BLaER1 treated with 17β-estradiol and CSF1 and Interleukin-3, amounts not matched to agents 10 nM and 100 nM (cell line): Measurements from ENCODE around the gene MAP4K1.
"Not testable (repeated sequence)": the region's sequence is repeated elsewhere in the genome, so short reads cannot be mapped to it uniquely, and the experiment has no call there.

ENCODE experiments used
- H3K27ac ChIP-seq, 11 experiments: shearing (Covaris generic); formaldehyde crosslinking; 2 replicates each; pipeline ENCODE4 v1.8.1; 2022
- H3K27me3 ChIP-seq, 11 experiments: shearing (Covaris generic); formaldehyde crosslinking; 2 replicates each; pipeline ENCODE4 v1.8.1; 2022
- H3K36me3 ChIP-seq, 11 experiments: shearing (Covaris generic); formaldehyde crosslinking; 2 replicates each; pipeline ENCODE4 v1.8.1; 2022
- H3K4me1 ChIP-seq, 10 experiments: shearing (Covaris generic); formaldehyde crosslinking; 2 replicates each; pipeline ENCODE4 v1.8.1; 2022
- H3K4me2 ChIP-seq, 11 experiments: shearing (Covaris generic); formaldehyde crosslinking; 2 replicates each; pipeline ENCODE4 v1.8.1; 2022
- H3K4me3 ChIP-seq, 10 experiments: shearing (Covaris generic); formaldehyde crosslinking; 2 replicates each; pipeline ENCODE4 v1.8.1; 2022
- H3K9ac ChIP-seq, 11 experiments: shearing (Covaris generic); formaldehyde crosslinking; 2 replicates each; pipeline ENCODE4 v1.8.1; 2022
- H3K9me3 ChIP-seq, 11 experiments: shearing (Covaris generic); formaldehyde crosslinking; replicated peaks in 1 of 11; 2 replicates each; pipeline ENCODE4 v1.8.1; 2022
- H4K20me1 ChIP-seq, 11 experiments: shearing (Covaris generic); formaldehyde crosslinking; 2 replicates each; pipeline ENCODE4 v1.8.1; 2022
- Cebpa-rat ChIP-seq, 11 experiments: shearing (Covaris generic); IDR thresholded peaks; 2 replicates each; pipeline ENCODE4 v1.8.1; 2022

MAP4K1 gene

GRCh38 chr19:38555200-38555599 is 62.6 kb downstream of the MAP4K1 start:
- H3K4me3 ChIP-seq, result no peak overlapping the region
- no peaks in the 10 kb centered on the region for H3K27me3 ChIP-seq
- H3K9me3 ChIP-seq, result no peaks in the 10 kb centered on the region; a peak in 1 of 22 replicates
- no peak overlapping the region for H3K9ac ChIP-seq
- no peaks in the 10 kb centered on the region for H4K20me1 ChIP-seq
- no peak overlapping the region for H3K27ac ChIP-seq
- no peak for TF ChIP-seq Cebpa-rat (IDR thresholded peaks at IDR 0.05)
- H3K4me2 ChIP-seq, result peak overlapping the region in 4 of 11 experiments; percentile 6 to 26 (median 15); a peak in 2 of 22 replicates
- H3K4me1 ChIP-seq, result peaks cover 4 to 21% (median 11%) of the 10 kb centered on the region in 10 experiments; a peak in 11 of 20 replicates
- no peaks in the 10 kb centered on the region for H3K36me3 ChIP-seq

DNA sequence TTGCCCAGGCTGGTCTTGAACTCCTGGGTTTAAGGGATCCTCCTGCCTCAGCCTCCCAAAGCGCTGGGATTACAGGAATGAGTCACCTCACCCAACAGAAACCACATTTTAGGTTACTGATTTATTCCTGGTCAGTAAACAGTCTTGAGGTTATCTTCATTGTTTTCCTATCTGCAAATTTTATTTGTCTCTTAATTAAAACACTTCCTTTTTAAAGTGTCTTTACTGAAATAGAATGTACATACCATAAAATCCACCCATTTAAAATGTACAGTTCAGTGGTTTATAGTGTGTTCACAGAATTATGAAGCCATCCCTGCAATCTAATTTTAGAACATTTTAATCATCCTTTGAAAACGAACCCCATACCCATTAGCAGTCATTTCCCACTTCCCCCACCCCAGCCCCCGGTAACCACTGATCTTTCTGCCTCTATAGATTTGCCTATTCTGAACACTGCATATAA is 63.0 kb downstream of the MAP4K1 start:
- Histone ChIP-seq H3K4me1 (peaks cover 4 to 21% (median 11%) of the 10 kb centered on the region in 10 experiments; a peak in 11 of 20 replicates), H3K36me3 (no peaks in the 10 kb centered on the region), H3K4me3 (no peak overlapping the region), H4K20me1 (no peaks in the 10 kb centered on the region), H3K27ac (no peak overlapping the region), H3K27me3 (no peaks in the 10 kb centered on the region), H3K9me3 (no peaks in the 10 kb centered on the region; a peak in 1 of 22 replicates), H3K9ac (no peak overlapping the region), H3K4me2 (peak overlapping the region in 5 of 11 experiments; percentile 5 to 26 (median 12); a peak in 3 of 22 replicates)
- no peak for TF ChIP-seq Cebpa-rat (IDR thresholded peaks at IDR 0.05)

DNA sequence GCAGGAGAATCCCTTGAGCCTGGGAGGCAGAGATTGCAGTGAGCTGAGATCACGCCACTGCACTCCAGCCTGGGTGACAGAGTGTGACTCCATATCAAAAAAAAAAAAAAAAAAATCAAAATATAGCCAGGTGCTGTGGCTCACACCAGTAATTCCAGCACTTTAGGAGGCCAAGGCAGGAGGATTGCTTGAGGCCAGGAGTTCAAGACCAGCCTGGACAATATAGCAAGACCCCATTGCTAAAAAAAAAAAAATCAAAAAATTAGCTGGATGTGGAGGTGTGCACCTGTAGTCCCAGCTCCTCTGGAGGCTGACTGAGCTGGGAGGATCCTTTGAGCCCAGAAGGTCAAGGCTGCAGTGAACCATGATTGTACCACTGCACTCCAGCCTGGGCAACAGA is 64.5 kb downstream of the MAP4K1 start:
- not testable (repeated sequence) for H3K4me3 ChIP-seq, H3K9me3 ChIP-seq

DNA sequence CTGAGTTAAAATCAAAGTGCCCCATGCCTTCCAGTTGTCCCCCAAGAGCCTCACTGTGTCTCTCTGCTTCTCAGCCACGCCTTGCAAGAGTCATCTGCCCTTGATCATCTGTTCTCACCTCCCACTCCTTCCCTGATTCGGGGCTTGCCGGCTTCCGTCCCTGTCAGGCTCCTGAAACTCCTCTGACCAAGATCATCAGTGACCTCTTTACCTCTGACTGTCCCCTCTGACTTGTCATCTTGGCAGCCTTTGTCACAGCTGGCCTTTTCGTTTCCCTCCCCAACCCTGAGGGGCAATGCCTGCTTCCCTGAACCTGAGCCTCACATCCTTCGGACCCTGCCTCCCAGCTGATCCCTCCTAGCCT is 66.3 kb downstream of the MAP4K1 start:
- TF ChIP-seq Cebpa-rat (IDR thresholded peaks at IDR 0.05), result no peak
- H3K4me2 ChIP-seq, result no peak overlapping the region

More for the DNA sequence above, 64.5 kb downstream of the MAP4K1 start:
- H3K4me1 ChIP-seq, result peaks cover 4 to 21% (median 11%) of the 10 kb centered on the region in 10 experiments; a peak in 11 of 20 replicates
- H3K27me3 ChIP-seq, H4K20me1 ChIP-seq, H3K36me3 ChIP-seq, H3K4me2 ChIP-seq, H3K9ac ChIP-seq, H3K27ac ChIP-seq: not testable (repeated sequence)

GRCh38 chr19:38550376-38550775 is 67.4 kb downstream of the MAP4K1 start:
- no peak overlapping the region for H3K27ac ChIP-seq
- H3K36me3 ChIP-seq, result no peaks in the 10 kb centered on the region
- TF ChIP-seq Cebpa-rat (IDR thresholded peaks at IDR 0.05), result no peak
- no peaks in the 10 kb centered on the region for H3K9me3 ChIP-seq
- H3K9ac ChIP-seq, result no peak overlapping the region
- H4K20me1 ChIP-seq, result no peaks in the 10 kb centered on the region
- peaks cover 4 to 16% (median 10%) of the 10 kb centered on the region in 10 experiments; a peak in 11 of 20 replicates for H3K4me1 ChIP-seq
- no peak overlapping the region for H3K4me3 ChIP-seq
- no peaks in the 10 kb centered on the region for H3K27me3 ChIP-seq
- H3K4me2 ChIP-seq, result no peak overlapping the region

More for the DNA sequence above, 66.3 kb downstream of the MAP4K1 start:
- H3K36me3 ChIP-seq, result no peaks in the 10 kb centered on the region
- H3K4me3 ChIP-seq, result no peak overlapping the region
- no peaks in the 10 kb centered on the region for H4K20me1 ChIP-seq
- H3K9me3 ChIP-seq, result no peaks in the 10 kb centered on the region
- H3K9ac ChIP-seq, result no peak overlapping the region
- no peaks in the 10 kb centered on the region for H3K27me3 ChIP-seq
- no peak overlapping the region for H3K27ac ChIP-seq
- peaks cover 4 to 16% (median 10%) of the 10 kb centered on the region in 10 experiments; a peak in 11 of 20 replicates for H3K4me1 ChIP-seq

DNA sequence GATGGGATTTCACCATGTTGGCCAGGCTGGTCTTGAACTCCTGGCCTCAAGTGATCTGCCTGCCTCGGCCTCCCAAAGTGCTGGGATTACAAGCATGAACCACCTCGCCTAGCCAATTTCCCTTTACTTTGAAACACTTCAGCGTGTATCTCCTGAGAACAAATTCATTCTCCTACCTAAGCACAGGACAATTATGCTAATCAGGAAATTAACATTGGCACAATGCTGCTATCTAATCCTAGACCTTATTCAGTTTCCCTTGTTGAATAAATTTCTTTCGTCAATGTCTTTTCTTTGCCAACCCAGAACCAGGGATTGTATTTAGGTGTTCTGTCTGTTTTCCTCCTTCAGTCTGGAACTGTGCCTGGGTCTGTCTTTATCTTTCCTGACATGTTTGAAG is 67.8 kb downstream of the MAP4K1 start:
- Histone ChIP-seq H3K36me3 (no peaks in the 10 kb centered on the region), H3K4me3 (no peak overlapping the region), H3K27me3 (no peaks in the 10 kb centered on the region), H3K4me1 (peaks cover under 1 to 12% (median 7%) of the 10 kb centered on the region in 10 experiments; a peak in 11 of 20 replicates), H3K9me3 (no peaks in the 10 kb centered on the region), H3K4me2 (no peak overlapping the region), H4K20me1 (no peaks in the 10 kb centered on the region), H3K27ac (no peak overlapping the region), H3K9ac (no peak overlapping the region)
- TF ChIP-seq Cebpa-rat (IDR thresholded peaks at IDR 0.05), result no peak

- no peaks in the 10 kb centered on the region for H3K9me3 ChIP-seq
- no peaks in the 10 kb centered on the region for H4K20me1 ChIP-seq
- H3K4me1 ChIP-seq, result peaks cover 0 to 17% (median 5%) of the 10 kb centered on the region in 10 experiments; a peak in 7 of 20 replicates
- no peak overlapping the region for H3K9ac ChIP-seq
- H3K36me3 ChIP-seq, result no peaks in the 10 kb centered on the region
- TF ChIP-seq Cebpa-rat (IDR thresholded peaks at IDR 0.05), result no peak
- H3K4me3 ChIP-seq, result no peak overlapping the region
- no peaks in the 10 kb centered on the region for H3K27me3 ChIP-seq
- no peak overlapping the region for H3K4me2 ChIP-seq
- H3K27ac ChIP-seq, result no peak overlapping the region
These were observed 68.7 kb downstream of the MAP4K1 start for GRCh38 chr19:38549061-38549460.

- Histone ChIP-seq H3K9me3 (no peaks in the 10 kb centered on the region), H3K9ac (no peak overlapping the region), H3K4me3 (no peak overlapping the region), H3K27ac (no peak overlapping the region), H3K36me3 (no peaks in the 10 kb centered on the region), H3K27me3 (no peaks in the 10 kb centered on the region), H4K20me1 (no peaks in the 10 kb centered on the region), H3K4me2 (peak overlapping the region in 2 of 11 experiments; percentile 15 to 45; a peak in 1 of 22 replicates), H3K4me1 (peaks cover 0 to 20% (median 5%) of the 10 kb centered on the region in 10 experiments; a peak in 7 of 20 replicates)
- TF ChIP-seq Cebpa-rat (IDR thresholded peaks at IDR 0.05), result no peak
These were observed 70.3 kb downstream of the MAP4K1 start for GRCh38 chr19:38547421-38547820.

- H3K27me3 ChIP-seq, result no peaks in the 10 kb centered on the region
- no peak overlapping the region for H3K4me2 ChIP-seq
- H3K9ac ChIP-seq, result no peak overlapping the region
- no peak overlapping the region for H3K4me3 ChIP-seq
- no peaks in the 10 kb centered on the region for H3K36me3 ChIP-seq
- peaks cover 0 to 20% (median 5%) of the 10 kb centered on the region in 10 experiments; a peak in 7 of 20 replicates for H3K4me1 ChIP-seq
- H3K27ac ChIP-seq, result no peak overlapping the region
- TF ChIP-seq Cebpa-rat (IDR thresholded peaks at IDR 0.05), result 0 out of 22 replicates have a peak, but pooled peaks of 1 of the 11 experiments have one; percentile 33
- no peaks in the 10 kb centered on the region for H4K20me1 ChIP-seq
- H3K9me3 ChIP-seq, result no peaks in the 10 kb centered on the region
These were observed 72.2 kb downstream of the MAP4K1 start for GRCh38 chr19:38545596-38545995.
